PC-3 (cell line): ENCODE results near the gene SDK1. TPM values are rescaled to one million over a fixed set of nuclear protein-coding genes. Genes with fewer than 3 reads are reported as not detected.

Source experiments
- ATAC-seq: fragments of 200-7000 bp; cut with Tn5 transposase; 2 replicates; pipeline ENCODE4 v1.9.1; 2020; ENCODE audit warnings: mild to moderate bottlenecking, moderate library complexity
- BruUV-seq: library from RNA; stranded (reverse); fragments of 400-500 nt; replicated peaks from 2 replicates; lab custom pipeline; 2021; lab: Mats Ljungman, UMichigan
- CTCF ChIA-PET: fragments of 300-600 bp; sonication (Branson Sonifier 250); formaldehyde crosslinking; loops from one replicate; lab custom pipeline; 2022; ENCODE audit warnings: antibody characterized with exemption; lab: Charles Lee
- POLR2A ChIA-PET: fragments of 300-600 bp; sonication (Branson Sonifier 250); formaldehyde crosslinking; loops from one replicate; lab custom pipeline; 2022; ENCODE audit warnings: antibody characterized with exemption; ENCODE audit not compliant: unreplicated experiment; lab: Charles Lee
- DNase-seq: peaks from one replicate; pipeline ENCODE4 v3.0.0-alpha.2; 2015
- H2AFZ ChIP-seq: fragments of 300-600 bp; sonication (generic); 2 replicates; pipeline ENCODE4 v1.6.0; 2016; ENCODE audit warnings: antibody characterized with exemption, low read length
- H3F3A ChIP-seq: fragments of 300-600 bp; sonication (generic); one replicate; pipeline ENCODE4 v1.6.0; 2017; ENCODE audit warnings: antibody characterized with exemption, low read length, control low read depth, mild to moderate bottlenecking; ENCODE audit not compliant: unreplicated experiment
- H3K27ac ChIP-seq: fragments of 300-600 bp; sonication (generic); 2 replicates; pipeline ENCODE4 v1.5.1; 2016; ENCODE audit warnings: mild to moderate bottlenecking, low read length
- H3K27me3 ChIP-seq: fragments of 300-600 bp; sonication (generic); 2 replicates; pipeline ENCODE4 v1.6.1; 2016; ENCODE audit warnings: low read length, mixed read lengths
- H3K36me3 ChIP-seq: fragments of 300-600 bp; sonication (generic); 2 replicates; pipeline ENCODE4 v1.6.1; 2016; ENCODE audit warnings: low read depth, mixed run types, low read length, mixed read lengths
- H3K4me1 ChIP-seq: fragments of 300-600 bp; sonication (generic); 2 replicates; pipeline ENCODE4 v1.5.1; 2016; ENCODE audit warnings: low read length; ENCODE audit not compliant: insufficient read depth
- H3K4me2 ChIP-seq: fragments of 300-600 bp; sonication (generic); 2 replicates; pipeline ENCODE4 v1.6.0; 2016; ENCODE audit warnings: low read length
- H3K4me3 ChIP-seq: fragments of 300-600 bp; sonication (generic); 2 replicates; pipeline ENCODE4 v1.5.1; 2016; ENCODE audit warnings: mild to moderate bottlenecking, low read length, mixed read lengths
- H3K79me2 ChIP-seq: fragments of 300-600 bp; sonication (generic); 2 replicates; pipeline ENCODE4 v1.6.1; 2017; ENCODE audit warnings: low read length, mixed read lengths
- H3K9ac ChIP-seq: fragments of 300-600 bp; sonication (generic); 2 replicates; pipeline ENCODE4 v1.6.0; 2016; ENCODE audit warnings: mild to moderate bottlenecking, low read length
- H3K9me2 ChIP-seq: fragments of 300-600 bp; sonication (generic); replicated peaks from 2 replicates; pipeline ENCODE4 v1.6.1; 2016; ENCODE audit warnings: mixed run types, low read length, mixed read lengths
- H3K9me3 ChIP-seq: fragments of 300-600 bp; sonication (generic); 2 replicates; pipeline ENCODE4 v1.6.1; 2016; ENCODE audit warnings: low read length, mixed read lengths
- H4K20me1 ChIP-seq: fragments of 300-600 bp; sonication (generic); 2 replicates; pipeline ENCODE4 v1.6.1; 2016; ENCODE audit warnings: low read length, mixed read lengths
- CTCF ChIP-seq: fragments of 300-600 bp; sonication (generic); conservative IDR thresholded peaks from 2 replicates; pipeline ENCODE4 v1.5.1; 2017; ENCODE audit warnings: antibody characterized with exemption, low read depth, mild to moderate bottlenecking, low read length
- EZH2 ChIP-seq: fragments of 300-600 bp; sonication (generic); IDR thresholded peaks from one replicate; pipeline ENCODE4 v1.6.1; 2017; ENCODE audit warnings: antibody characterized with exemption, mild to moderate bottlenecking, low read length; ENCODE audit not compliant: unreplicated experiment
- EZH2phosphoT487 ChIP-seq: fragments of 300-600 bp; sonication (generic); IDR thresholded peaks from 2 replicates; pipeline ENCODE4 v1.6.1; 2018; ENCODE audit warnings: mild to moderate bottlenecking, antibody characterized with exemption, low read length, borderline replicate concordance
- intact Hi-C: fragments of 100-400 bp; cut with micrococcal nuclease; formaldehyde crosslinking; loops from 2 replicates; pipeline ENCODE4 v1.9.0; 2023
- total RNA-seq: library from RNA; depleted of rRNA; stranded (reverse); fragments of >200 nt; gene quantifications from 2 replicates; pipeline ENCODE4 v1.2.3, GENCODE V29; 2014

Gene SDK1
- total RNA-seq, 1 experiment from 2014 or later, result 2.8 TPM

GRCh38 chr7:4240520-4241303 lies 939.7 kb downstream of the SDK1 start:
- H3K27ac ChIP-seq, result no peak overlapping the region
- ATAC-seq (no peak), DNase-seq (no peak)
- H3K36me3 ChIP-seq, result no peaks in the 10 kb centered on the region
- no TSS peak for BruUV-seq
- no peaks in the 10 kb centered on the region for H3F3A ChIP-seq
- H3K27me3 ChIP-seq, result no peaks in the 10 kb centered on the region
- intact Hi-C loops, result no loop called here
- H3K9me2 ChIP-seq, result no peaks in the 10 kb centered on the region
- H3K9me3 ChIP-seq, result no peaks in the 10 kb centered on the region; the same call in 1 of the 2 replicates
- POLR2A ChIA-PET, result no interaction called here
- CTCF ChIA-PET, result no interaction called here
- peaks cover 8% of the 10 kb centered on the region for H3K4me1 ChIP-seq
- no peaks in the 10 kb centered on the region for H4K20me1 ChIP-seq
- H3K4me2 ChIP-seq, result no peak overlapping the region
- TF ChIP-seq CTCF (no peak), EZH2phosphoT487 (no peak), EZH2 (no peak)
- no peak overlapping the region for H3K9ac ChIP-seq
- H3K4me3 ChIP-seq, result no peak overlapping the region
- no peaks in the 10 kb centered on the region for H3K79me2 ChIP-seq
- H2AFZ ChIP-seq, result no peak overlapping the region

- CTCF ChIA-PET, result no interaction called here
These were observed 940.2 kb downstream of the SDK1 start for GRCh38 chr7:4241304-4241612.

More at GRCh38 chr7:4241304-4241612, 940.2 kb downstream of the SDK1 start:
- Histone ChIP-seq H3K4me2 (no peak overlapping the region), H3K4me1 (peaks cover 12% of the 10 kb centered on the region), H2AFZ (no peak overlapping the region), H4K20me1 (no peaks in the 10 kb centered on the region), H3K9me3 (no peaks in the 10 kb centered on the region; the same call in 1 of the 2 replicates), H3K4me3 (no peak overlapping the region), H3K36me3 (no peaks in the 10 kb centered on the region), H3K9ac (no peak overlapping the region), H3K9me2 (no peaks in the 10 kb centered on the region), H3K79me2 (no peaks in the 10 kb centered on the region), H3K27me3 (no peaks in the 10 kb centered on the region), H3K27ac (no peak overlapping the region), H3F3A (no peaks in the 10 kb centered on the region)
- ATAC-seq, result no peak
- POLR2A ChIA-PET, result no interaction called here
- intact Hi-C loops, result no loop called here
- DNase-seq, result no peak
- no peak for TF ChIP-seq CTCF
- TF ChIP-seq EZH2, result no peak
- TF ChIP-seq EZH2phosphoT487, result no peak
- BruUV-seq, result no TSS peak
